Esophagus squamous epithelium (tissue), 5 donors: ENCODE results near the gene ENOX2. TPM values are rescaled to one million over a fixed set of nuclear protein-coding genes. Genes with fewer than 3 reads are reported as not detected.
"Not testable (repeated sequence)": the region's sequence is repeated elsewhere in the genome, so short reads cannot be mapped to it uniquely, and the experiment has no call there.

Experiments used
- DNase-seq: peaks from one replicate; lab custom pipeline; 2025; lab: John Stamatoyannopoulos, UW
- H3K27ac ChIP-seq, 4 donors: fragments of 200-600 bp; sonication (generic); one replicate each; pipeline ENCODE4 v1.5.1; 2016 to 2019; ENCODE audit warnings: mild to moderate bottlenecking in 1 of 4
- H3K27me3 ChIP-seq, 4 donors: fragments of 200-600 bp; sonication (generic); 1 replicate in 3 of 4; 2 replicates in 1 of 4; pipeline versions ENCODE4 v1.5.1 to v1.6.0; 2017 to 2021; ENCODE audit warnings: antibody characterized with exemption in 1 of 4
- H3K36me3 ChIP-seq, 3 donors: fragments of 200-600 bp; sonication (generic); one replicate each; pipeline ENCODE4 v1.5.1; 2016 to 2019
- H3K4me1 ChIP-seq, 3 donors: fragments of 200-600 bp; sonication (generic); one replicate each; pipeline ENCODE4 v1.5.1; 2017 to 2019
- H3K4me3 ChIP-seq, 4 donors: fragments of 200-600 bp; sonication (generic); 1 replicate in 3 of 4; 2 replicates in 1 of 4; pipeline ENCODE4 v1.5.1; 2016 to 2019; ENCODE audit warnings: mild to moderate bottlenecking in 2 of 4, moderate library complexity in 1 of 4
- H3K9me3 ChIP-seq, 3 donors: fragments of 200-600 bp; sonication (generic); one replicate each; pipeline ENCODE4 v1.5.1; 2016 to 2019
- CTCF ChIP-seq, 6 experiments: fragments of 450-650 bp in 4 of 6; fragments of 200-600 bp in 2 of 6; sonication (generic) in 2 of 6; IDR thresholded peaks; one replicate each; pipeline ENCODE4 v1.5.1; 2016 to 2019; ENCODE audit warnings: antibody characterized with exemption in 6 of 6, mild to moderate bottlenecking in 4 of 6, moderate library complexity in 4 of 6
- POLR2A ChIP-seq, 4 donors: fragments of 450-650 bp; IDR thresholded peaks; one replicate each; pipeline ENCODE4 v1.6.1; 2017; ENCODE audit warnings: antibody characterized with exemption in 4 of 4, mild to moderate bottlenecking in 4 of 4, moderate library complexity in 3 of 4
- WGBS, 2 donors: methylation state at CpG; one replicate each; pipeline ENCODE4 v1.1.5; 2018; 5-methylcytosine and 5-hydroxymethylcytosine counted together
- intact Hi-C: fragments of 100-400 bp; cut with DNase I; formaldehyde crosslinking; loops from one replicate; pipeline ENCODE4 v1.15.0; 2022
- total RNA-seq, 4 donors: library from RNA; depleted of rRNA; stranded (reverse); fragments of >200 nt; gene quantifications; one replicate each; pipeline ENCODE4 v1.1.0, GENCODE V29; 2016
- donor health status: DM: yes; HTN: yes; CAD: no.

Gene ENOX2
- total RNA-seq, 4 donors from 2014 or later = 5.4 to 13.7 (median 11.4) TPM

- Histone ChIP-seq H3K4me3 (no peak overlapping the region), H3K9me3 (no peaks in the 10 kb centered on the region), H3K36me3 (no peaks in the 10 kb centered on the region), H3K4me1 (no peaks in the 10 kb centered on the region), H3K27me3 (no peaks in the 10 kb centered on the region), H3K27ac (no peak overlapping the region)
- no peak for TF ChIP-seq POLR2A (IDR thresholded peaks at IDR 0.05)
- TF ChIP-seq CTCF (IDR thresholded peaks at IDR 0.05) = no peak
- intact Hi-C loops = no loop called here
- 85 to 92% methylated on average over 2 to 3 of the region's 3 CpGs for WGBS, 2 donors
- DNase-seq = no peak
Observed at GRCh38 chrX:130716346-130716745, 186.7 kb downstream of the ENOX2 start.

- no peaks in the 10 kb centered on the region for H3K27me3 ChIP-seq
- H3K27ac ChIP-seq = no peak overlapping the region
- TF ChIP-seq POLR2A (IDR thresholded peaks at IDR 0.05) (no peak), CTCF (IDR thresholded peaks at IDR 0.05) (no peak)
- 40 to 79% methylated on average over 3 of the region's 3 CpGs for WGBS, 2 donors
- no peaks in the 10 kb centered on the region for H3K9me3 ChIP-seq
- H3K4me3 ChIP-seq = no peak overlapping the region
- no peak for DNase-seq
- H3K4me1 ChIP-seq = no peaks in the 10 kb centered on the region
- intact Hi-C loops = no loop called here
- H3K36me3 ChIP-seq = no peaks in the 10 kb centered on the region
Observed at GRCh38 chrX:130715299-130715698, 187.7 kb downstream of the ENOX2 start.

- H3K27ac ChIP-seq = no peak overlapping the region
- no peak for DNase-seq
- H3K4me3 ChIP-seq = no peak overlapping the region
- intact Hi-C loops = no loop called here
- H3K27me3 ChIP-seq = no peaks in the 10 kb centered on the region
- H3K4me1 ChIP-seq = no peaks in the 10 kb centered on the region
- H3K9me3 ChIP-seq = no peaks in the 10 kb centered on the region
- no peaks in the 10 kb centered on the region for H3K36me3 ChIP-seq
- TF ChIP-seq POLR2A (IDR thresholded peaks at IDR 0.05) (no peak), CTCF (IDR thresholded peaks at IDR 0.05) (no peak)
- WGBS, 2 donors = 55 to 91% methylated on average over 2 of the region's 2 CpGs
Observed at GRCh38 chrX:130714665-130715064, 188.3 kb downstream of the ENOX2 start.

- WGBS, 2 donors = 53 to 67% methylated on average over 3 of the region's 3 CpGs
- TF ChIP-seq CTCF (IDR thresholded peaks at IDR 0.05) = no peak
- no peak for TF ChIP-seq POLR2A (IDR thresholded peaks at IDR 0.05)
- no peak overlapping the region for H3K4me3 ChIP-seq
- H3K4me1 ChIP-seq = no peaks in the 10 kb centered on the region
- H3K27ac ChIP-seq = no peak overlapping the region
- H3K9me3 ChIP-seq = no peaks in the 10 kb centered on the region
- H3K36me3 ChIP-seq = no peaks in the 10 kb centered on the region
- H3K27me3 ChIP-seq = no peaks in the 10 kb centered on the region
- intact Hi-C loops = no loop called here
- DNase-seq = no peak
Observed at GRCh38 chrX:130714135-130714534, 188.9 kb downstream of the ENOX2 start.

GRCh38 chrX:130709178-130709577, 193.8 kb downstream of the ENOX2 start:
- H3K27me3 ChIP-seq, H3K9me3 ChIP-seq, H3K36me3 ChIP-seq, DNase-seq, H3K27ac ChIP-seq, H3K4me3 ChIP-seq, intact Hi-C loops, H3K4me1 ChIP-seq: not testable (repeated sequence)
- WGBS, 2 donors = 83 to 88% methylated on average over 4 to 5 of the region's 6 CpGs

- DNase-seq = no peak
- intact Hi-C loops = no loop called here
- no peaks in the 10 kb centered on the region for H3K9me3 ChIP-seq
- no peaks in the 10 kb centered on the region for H3K36me3 ChIP-seq
- TF ChIP-seq CTCF (IDR thresholded peaks at IDR 0.05) (no peak), POLR2A (IDR thresholded peaks at IDR 0.05) (no peak)
- H3K27ac ChIP-seq = no peak overlapping the region
- WGBS, 2 donors = 62 to 85% methylated on average over 3 of the region's 3 CpGs
- H3K4me1 ChIP-seq = no peaks in the 10 kb centered on the region
- no peak overlapping the region for H3K4me3 ChIP-seq
- no peaks in the 10 kb centered on the region for H3K27me3 ChIP-seq
Observed at GRCh38 chrX:130705591-130705990, 197.4 kb downstream of the ENOX2 start.
